K562 (cell line): ENCODE results near the gene TLE4. TPM values are rescaled to one million over a fixed set of nuclear protein-coding genes. Genes with fewer than 3 reads are reported as not detected.
A peak's percentile ranks its signal among the peaks of the same experiment; 100 is the strongest.

Source experiments
- ATAC-seq: fragments of 200-7000 bp; cut with Tn5 transposase; 3 replicates; pipeline ENCODE4 v1.9.1; 2020; ENCODE audit warnings: moderate library complexity
- BruUV-seq: library from RNA; stranded (reverse); fragments of 400-500 nt; replicated peaks from 2 replicates; lab custom pipeline; 2021; lab: Mats Ljungman, UMichigan
- CTCF ChIA-PET: fragments of 300-600 bp; formaldehyde crosslinking; extraction: SDS; loops from one replicate; lab custom pipeline; 2021; ENCODE audit warnings: low intra/inter-chr PET ratio; lab: Yijun Ruan, JAX
- POLR2A ChIA-PET: fragments of 300-600, 350-650 bp; sonication (Branson Sonifier 250); formaldehyde crosslinking; extraction: SDS; loops from one replicate; lab custom pipeline; 2021; ENCODE audit warnings: antibody characterized with exemption, inconsistent platforms; lab: Yijun Ruan, JAX
- DNase-seq, 4 experiments: peaks; one replicate each; pipeline versions ENCODE4 v3.0.0 to v3.0.0-alpha.2; 2011 to 2018; ENCODE audit warnings: low spot score in 3 of 4, mixed read lengths in 3 of 4; ENCODE audit errors: extremely low read depth in 1 of 4
- FAIRE-seq: peaks from 2 replicates; lab custom pipeline; 2011; peaks lifted over from hg19 to GRCh38; lab: Jason Lieb, UNC
- H2AFZ ChIP-seq: 2 replicates; pipeline ENCODE4 v1.6.0; 2011; ENCODE audit warnings: low read depth, low read length, control low read depth, inconsistent platforms
- H3K27ac ChIP-seq: fragments of 200-600 bp; 3 replicates; pipeline ENCODE4 v1.8.0; 2011; ENCODE audit warnings: low read depth, mild to moderate bottlenecking, control low read depth, inconsistent platforms, low read length, moderate library complexity, mixed read lengths; ENCODE audit errors: extremely low read depth
- H3K27me3 ChIP-seq, 2 experiments: fragments of 300-600 bp in 1 of 2; 2 replicates in 1 of 2; 3 replicates in 1 of 2; pipeline versions ENCODE4 v1.6.0 to v1.8.0; 2011; ENCODE audit warnings: inconsistent platforms in 2 of 2, low read length in 2 of 2, mild to moderate bottlenecking in 1 of 2, mixed read lengths in 1 of 2, moderate library complexity in 1 of 2; ENCODE audit not compliant: control insufficient read depth in 2 of 2, insufficient read depth in 2 of 2
- H3K36me3 ChIP-seq: fragments of 300-600 bp; 3 replicates; pipeline ENCODE4 v1.8.0; 2011; ENCODE audit warnings: mild to moderate bottlenecking, low read length, inconsistent platforms; ENCODE audit not compliant: control insufficient read depth, insufficient read depth
- H3K4me1 ChIP-seq, 2 experiments: fragments of 200-600 bp in 1 of 2; replicated peaks in 1 of 2; 2 replicates in 1 of 2; 3 replicates in 1 of 2; pipeline versions ENCODE4 v1.5.1 to v1.8.0; 2011; ENCODE audit warnings: inconsistent platforms in 2 of 2, low read length in 2 of 2, mild to moderate bottlenecking in 1 of 2, mixed read lengths in 1 of 2, moderate library complexity in 1 of 2; ENCODE audit not compliant: control insufficient read depth in 2 of 2, insufficient read depth in 2 of 2
- H3K4me2 ChIP-seq: 2 replicates; pipeline ENCODE4 v1.6.1; 2011; ENCODE audit warnings: low read length, control low read depth, inconsistent platforms, mixed read lengths; ENCODE audit not compliant: insufficient read depth
- H3K4me3 ChIP-seq: fragments of 200-600 bp; sonication (generic), shearing (Covaris generic); 2 replicates; pipeline ENCODE4 v1.5.1; 2016; ENCODE audit warnings: control low read depth, inconsistent platforms
- H3K79me2 ChIP-seq: fragments of 200-600 bp; 3 replicates; pipeline ENCODE4 v1.8.0; 2011; ENCODE audit warnings: low read length, inconsistent platforms; ENCODE audit not compliant: control insufficient read depth, insufficient read depth
- H3K9ac ChIP-seq, 2 experiments: 2 replicates each; pipeline versions ENCODE4 v1.6.0 to v1.6.1; 2011; ENCODE audit warnings: low read depth in 2 of 2, low read length in 2 of 2, control low read depth in 1 of 2, inconsistent platforms in 1 of 2, mild to moderate bottlenecking in 1 of 2, mixed read lengths in 1 of 2; ENCODE audit not compliant: insufficient read depth in 1 of 2
- H3K9me1 ChIP-seq: one replicate; pipeline ENCODE4 v1.6.0; 2011; ENCODE audit warnings: inconsistent platforms, mild to moderate bottlenecking, low read length, moderate library complexity; ENCODE audit not compliant: control insufficient read depth, insufficient read depth
- H3K9me3 ChIP-seq: replicated peaks from 2 replicates; pipeline ENCODE4 v1.5.1; 2011; ENCODE audit warnings: low read depth, low read length, inconsistent platforms; ENCODE audit not compliant: control insufficient read depth, insufficient read depth
- H4K20me1 ChIP-seq: replicated peaks from 2 replicates; pipeline ENCODE4 v1.6.1; 2011; ENCODE audit warnings: low read length, inconsistent platforms, mixed read lengths; ENCODE audit not compliant: control insufficient read depth, insufficient read depth
- HMGXB4 ChIP-seq: sonication (generic); formaldehyde crosslinking; IDR thresholded peaks from 2 replicates; pipeline ENCODE4 v1.8.1; 2023; ENCODE audit warnings: mild to moderate bottlenecking, missing genetic modification reagents
- HSF4 ChIP-seq: fragments of 250-450 bp; sonication (Bioruptor Pico); IDR thresholded peaks from 2 replicates; pipeline ENCODE4 v2.1.2; 2022; ENCODE audit warnings: mild to moderate bottlenecking, moderate library complexity, borderline replicate concordance
- SPI1 ChIP-seq: IDR thresholded peaks from 2 replicates; pipeline ENCODE4 v1.6.1; 2011; ENCODE audit warnings: low read depth, low read length, control low read depth, borderline replicate concordance
- TAF15 ChIP-seq: fragments of 200-400 bp; formaldehyde crosslinking; IDR thresholded peaks from 2 replicates; pipeline ENCODE4 v1.6.1; 2017; ENCODE audit warnings: mild to moderate bottlenecking, low read depth, low read length, moderate library complexity
- TFAP4 ChIP-seq: sonication (generic); formaldehyde crosslinking; IDR thresholded peaks from 2 replicates; pipeline ENCODE4 v1.8.0; 2022; ENCODE audit warnings: missing genetic modification reagents, mild to moderate bottlenecking, moderate library complexity, borderline replicate concordance
- ZNF212 ChIP-seq: fragments of 450-650 bp; formaldehyde crosslinking; IDR thresholded peaks from 2 replicates; pipeline ENCODE4 v1.4.0; 2020; ENCODE audit warnings: mild to moderate bottlenecking
- WGBS: fragments of 100-300 bp; shearing (Covaris generic); methylation state at CpG from one replicate; pipeline ENCODE4 v1.1.6; 2016; ENCODE audit warnings: low coverage, mixed read lengths; ENCODE audit not compliant: insufficient coverage; ENCODE audit errors: missing lambda C conversion rate; 5-methylcytosine and 5-hydroxymethylcytosine counted together
- in situ Hi-C: fragments of 300-500 bp; cut with MboI; formaldehyde crosslinking; loops from 4 replicates; pipeline ENCODE4 v1.15.0; 2018; ENCODE audit warnings: inconsistent platforms, mixed read lengths
- intact Hi-C: fragments of 100-400 bp; cut with micrococcal nuclease; formaldehyde crosslinking; loops from 2 replicates; pipeline ENCODE4 v1.14.2; 2022
- polyA plus RNA-seq, 8 experiments: library from polyadenylated mRNA; depleted of rRNA in 4 of 8; stranded (reverse) in 5 of 8; unstranded in 3 of 8; fragments of >200 nt; fragmentation: Nextera tagmentation in 2 of 8; fragmentation: Illumina TruSeq in 1 of 8; extraction: Ambion mirVana in 2 of 8; extraction: Trizol in 1 of 8; gene quantifications; 2 replicates each; pipeline versions ENCODE4 v1.2.1 to v1.2.3, GENCODE V29; 2011 to 2014; ENCODE audit warnings: inconsistent platforms in 1 of 8, missing spikeins in 1 of 8
- total RNA-seq, 7 experiments: library from RNA; depleted of rRNA in 6 of 7; stranded (reverse); fragments of >200 nt in 6 of 7; fragmentation: Illumina TruSeq in 2 of 7; extraction: Trizol in 2 of 7; gene quantifications; 2 replicates each; pipeline versions ENCODE4 v1.2.1 to v1.2.3, GENCODE V29; 2011 to 2021; ENCODE audit warnings: low replicate concordance in 1 of 7
- TF ChIP-seq, protein P1 (sequence below), 2 experiments: IDR thresholded peaks; 2 replicates each; pipeline ENCODE4 v1.6.1; 2011; ENCODE audit warnings: borderline replicate concordance in 1 of 2, control low read depth in 1 of 2, low read depth in 1 of 2, low read length in 1 of 2, mild to moderate bottlenecking in 1 of 2, mixed read lengths in 1 of 2, moderate library complexity in 1 of 2; ENCODE audit not compliant: insufficient read depth in 1 of 2, insufficient read length in 1 of 2, poor library complexity in 1 of 2, severe bottlenecking in 1 of 2; ENCODE audit errors: extremely low read depth in 1 of 2

Gene TLE4
- total and polyA plus RNA-seq, 9 of the 15 experiments (the other 6 are each of a cell fraction or from before 2014, with no cell fraction given) = 1.1 to 8.8 (median 5.7) TPM

DNA sequence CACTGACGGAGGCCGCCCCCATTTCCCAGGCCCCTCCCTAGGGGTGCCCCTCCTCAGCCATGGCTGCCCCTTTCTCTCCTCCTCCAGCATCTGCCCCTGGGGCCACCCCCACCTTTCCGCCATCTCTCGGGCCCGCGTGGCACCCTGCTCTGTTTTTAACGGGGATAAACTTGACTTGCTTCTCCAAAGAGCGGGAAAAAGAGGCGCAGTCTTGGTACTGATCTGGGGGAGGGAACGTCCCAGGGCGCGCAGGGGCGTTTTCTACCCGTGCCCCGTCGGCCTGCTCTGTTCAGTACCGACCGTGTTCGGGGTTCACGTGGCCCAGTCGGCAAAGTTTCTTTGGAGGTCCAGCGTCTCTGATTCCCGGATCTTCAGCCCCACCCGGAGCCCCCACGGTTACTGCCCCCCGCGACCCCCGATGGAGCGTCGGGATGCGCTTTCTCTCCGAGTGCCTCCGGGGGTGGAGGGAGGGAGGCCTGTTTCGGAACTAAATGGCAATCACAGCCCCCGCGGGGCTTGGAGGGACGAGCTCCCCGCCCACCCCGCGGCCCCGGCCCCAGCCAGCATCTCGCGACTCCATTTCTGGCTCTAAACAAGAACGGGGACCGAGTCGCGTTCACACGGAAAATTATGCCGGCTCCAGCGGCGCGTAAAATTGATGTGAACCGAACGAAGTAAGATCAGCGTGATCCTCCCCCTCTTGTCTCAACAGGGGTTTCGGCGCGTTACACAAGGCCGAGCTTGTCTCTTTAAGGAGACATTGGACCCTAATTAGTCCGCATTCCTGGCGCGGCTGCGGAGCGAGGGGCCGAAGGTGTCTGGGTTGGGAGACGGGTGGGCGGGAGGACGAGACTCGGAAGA, 1.1 kb upstream of the TLE4 start:
- ATAC-seq (peak; percentile 1; the same call in 2 of the 3 replicates), FAIRE-seq (no peak), DNase-seq (peak; percentile 7 to 16 (median 12))
- CTCF ChIA-PET = no interaction called here
- Histone ChIP-seq H3K9me1 (no peaks in the 10 kb centered on the region), H3K4me3 (peak overlapping the region; percentile 48), H3K36me3 (no peaks in the 10 kb centered on the region), H3K4me2 (peak overlapping the region; percentile 76), H3K4me1 (peaks cover 0 to 27% of the 10 kb centered on the region in 2 experiments; a peak in 2 of 5 replicates), H3K9ac (peak overlapping the region; percentile 54 to 88), H2AFZ (peak overlapping the region; percentile 83), H3K9me3 (no peaks in the 10 kb centered on the region), H3K27ac (peak overlapping the region; percentile 51; the same call in 2 of the 3 replicates), H4K20me1 (no peaks in the 10 kb centered on the region), H3K27me3 (no peaks in the 10 kb centered on the region), H3K79me2 (no peaks in the 10 kb centered on the region; the same call in 2 of the 3 replicates)
- in situ Hi-C loops = no loop called here
- WGBS = 3% methylated on average over 8 of the region's 69 CpGs
- POLR2A ChIA-PET = no interaction called here
- intact Hi-C loops = loop anchor here (5.0 kb wide), 2 partner anchors 52 to 102 kb away; no protein-coding TSS in a partner anchor
- BruUV-seq = TSS peak; percentile 73
- TF ChIP-seq, protein P1, sequence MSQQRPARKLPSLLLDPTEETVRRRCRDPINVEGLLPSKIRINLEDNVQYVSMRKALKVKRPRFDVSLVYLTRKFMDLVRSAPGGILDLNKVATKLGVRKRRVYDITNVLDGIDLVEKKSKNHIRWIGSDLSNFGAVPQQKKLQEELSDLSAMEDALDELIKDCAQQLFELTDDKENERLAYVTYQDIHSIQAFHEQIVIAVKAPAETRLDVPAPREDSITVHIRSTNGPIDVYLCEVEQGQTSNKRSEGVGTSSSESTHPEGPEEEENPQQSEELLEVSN (IDR thresholded peaks at IDR 0.05; ENCODE audit: borderline replicate concordance in 1 of 2, extremely low read depth in 1 of 2, insufficient read depth in 1 of 2, insufficient read length in 1 of 2, low read depth in 1 of 2, low read length in 1 of 2, poor library complexity in 1 of 2, severe bottlenecking in 1 of 2) = peak; percentile 18 to 49
- TF ChIP-seq TFAP4 (CRISPR knock-in tag) (peak; percentile 31; the same call in 1 of the 2 replicates), HMGXB4 (no peak), HSF4 (CRISPR knock-in tag) (no peak), TAF15 (no peak), ZNF212 (CRISPR knock-in tag) (no peak), SPI1 (no peak)
